GM18502 (cell line): Measurements from ENCODE around the gene ADGRG6.

Experiments used
- ATAC-seq: cut with Tn5 transposase; IDR thresholded peaks from one replicate; pipeline ENCODE4 v1.9.1; 2021; ENCODE audit warnings: mild to moderate bottlenecking; ENCODE audit not compliant: unreplicated experiment, poor library complexity

ADGRG6 gene

DNA sequence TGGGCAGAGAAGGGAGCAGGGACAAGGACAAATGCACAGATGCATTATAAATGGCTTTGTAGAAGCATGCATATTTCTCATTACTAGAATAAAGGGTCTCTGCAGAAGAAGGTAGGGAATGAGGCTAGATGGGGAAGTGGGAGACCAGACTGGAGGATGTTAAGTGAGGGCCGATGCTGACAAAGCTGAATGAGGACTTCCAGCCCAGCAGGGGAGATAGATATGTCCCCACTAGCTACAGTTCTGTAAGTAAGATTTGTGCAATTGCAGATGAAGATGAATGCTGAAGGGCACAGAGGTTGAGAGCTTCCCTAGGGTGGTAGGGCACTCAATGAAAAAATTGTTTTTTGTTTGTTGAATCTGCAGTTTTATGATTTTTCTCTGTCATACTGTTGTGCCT, 16.9 kb downstream of the ADGRG6 start:
- no peak for ATAC-seq

DNA sequence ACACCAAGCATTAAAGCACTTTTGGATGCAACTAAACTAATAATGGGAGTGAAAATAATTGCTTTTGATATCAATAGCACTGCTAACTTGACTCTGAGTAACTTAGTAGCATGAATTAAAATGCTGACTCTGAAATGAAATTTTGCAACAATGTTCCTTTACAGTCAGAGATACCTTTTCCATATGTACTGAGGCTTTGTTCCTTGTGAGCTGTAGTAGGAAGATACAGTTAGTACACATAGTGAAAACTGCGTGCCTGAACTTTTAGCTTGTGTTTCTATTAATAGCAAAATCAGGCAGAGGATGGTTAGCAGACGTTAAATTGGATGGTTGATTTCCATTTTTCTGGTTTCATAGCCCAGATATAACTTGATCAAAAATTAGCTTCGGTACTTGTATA, 18.6 kb downstream of the ADGRG6 start:
- ATAC-seq, result no peak

DNA sequence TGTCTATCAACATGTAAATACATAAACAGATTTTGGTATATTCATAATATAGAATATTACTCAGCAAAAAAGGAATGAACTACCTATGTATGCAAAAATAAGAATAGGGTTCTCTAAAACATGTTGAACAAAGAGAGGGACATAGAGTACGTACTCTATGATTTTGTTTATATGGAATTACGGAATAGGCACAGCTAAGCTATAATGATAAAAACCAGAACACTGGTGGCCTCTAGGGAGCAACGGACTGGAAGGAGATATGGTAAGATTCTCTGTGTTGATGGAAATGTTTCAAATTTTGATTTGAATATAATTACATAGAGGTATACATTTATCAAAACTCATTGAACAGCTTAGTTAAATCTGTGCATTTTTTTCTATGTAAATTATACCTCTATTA, 19.6 kb downstream of the ADGRG6 start:
- no peak for ATAC-seq

DNA sequence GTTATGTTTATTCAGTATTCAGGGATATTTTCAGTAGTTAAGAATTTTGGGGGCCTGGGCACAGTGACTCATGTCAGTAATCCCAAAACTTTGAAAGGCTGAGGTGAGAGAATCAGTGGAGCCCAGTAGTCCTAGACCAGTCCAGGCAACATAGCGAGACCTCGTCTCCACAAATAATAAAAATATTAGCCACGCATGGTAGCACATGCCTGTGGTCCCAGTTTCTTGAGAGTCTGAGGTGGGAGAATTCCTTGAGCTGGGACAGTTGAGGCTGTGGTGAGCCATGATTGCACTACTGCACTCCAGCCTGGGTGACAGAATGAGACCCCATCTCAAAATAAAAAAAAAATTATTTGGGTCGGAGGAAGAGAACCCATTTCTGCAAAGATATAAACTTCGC, 20.3 kb downstream of the ADGRG6 start:
- no peak for ATAC-seq

DNA sequence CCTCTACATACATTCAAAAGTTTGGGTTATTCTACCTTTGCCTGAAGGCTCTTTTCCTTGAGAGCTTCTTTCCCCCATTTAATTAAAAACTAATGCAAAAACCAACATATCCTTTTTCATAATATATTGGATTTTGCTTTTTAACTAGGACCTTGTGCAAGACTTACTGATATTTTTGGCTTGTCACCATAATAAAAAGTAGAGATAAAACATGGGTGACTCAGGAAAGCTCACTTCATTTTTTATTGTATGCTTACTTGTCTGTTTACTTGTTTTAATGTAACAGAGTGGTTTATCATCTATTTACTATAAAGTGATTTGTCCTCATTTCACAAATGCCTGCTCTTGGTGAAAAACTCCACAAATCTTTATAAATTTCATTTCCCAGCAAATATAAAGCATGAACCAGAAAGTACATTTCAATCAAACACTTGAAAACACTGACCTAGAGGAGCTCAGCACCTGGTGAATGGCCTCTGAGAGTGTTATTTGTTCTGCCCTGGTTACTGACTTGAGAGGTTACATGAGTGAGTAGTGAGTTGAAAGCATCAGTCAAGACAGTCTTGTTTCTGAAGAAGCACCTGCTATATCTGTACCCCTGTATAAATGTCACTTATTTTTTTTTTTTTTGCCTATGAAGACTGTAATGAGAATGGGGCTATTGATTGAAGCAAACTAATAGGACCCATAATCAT, 20.8 kb downstream of the ADGRG6 start:
- no peak for ATAC-seq

DNA sequence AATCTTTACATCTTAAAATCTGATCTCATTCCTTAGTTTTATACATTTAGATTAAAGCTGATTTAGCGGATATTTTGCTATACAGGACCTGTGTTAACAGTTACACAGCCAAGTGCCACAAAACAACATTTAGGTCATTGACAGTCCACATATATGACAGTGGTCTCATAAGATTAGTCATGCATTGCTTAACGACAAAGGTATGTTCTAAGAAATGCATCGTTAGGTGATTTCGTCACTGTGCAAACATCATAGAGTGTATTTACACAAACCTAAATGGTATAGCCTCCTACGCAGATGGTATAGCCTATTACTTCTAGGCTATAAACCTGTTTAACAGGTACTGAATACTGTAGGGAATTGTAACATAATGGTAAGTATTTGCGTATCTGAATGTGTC, 21.6 kb downstream of the ADGRG6 start:
- no peak for ATAC-seq

DNA sequence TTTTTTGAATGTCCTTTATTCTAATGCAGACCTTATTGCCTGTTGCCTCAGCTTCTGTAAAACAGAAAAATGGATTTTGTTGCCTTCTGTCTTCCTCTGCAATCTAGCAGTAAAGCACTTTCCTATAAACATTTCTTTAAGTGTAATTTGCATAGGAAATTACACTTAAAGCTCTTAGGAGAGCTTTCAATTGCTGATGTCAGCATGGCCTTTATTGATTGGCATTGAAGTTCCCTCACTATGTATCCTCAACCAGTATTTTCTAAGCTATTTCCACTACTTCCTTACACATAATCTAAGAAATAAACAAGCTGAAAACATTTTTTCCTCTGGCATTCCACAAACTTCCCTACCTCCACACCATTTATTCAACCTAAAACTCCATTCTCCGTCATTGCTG, 22.3 kb downstream of the ADGRG6 start:
- no peak for ATAC-seq

DNA sequence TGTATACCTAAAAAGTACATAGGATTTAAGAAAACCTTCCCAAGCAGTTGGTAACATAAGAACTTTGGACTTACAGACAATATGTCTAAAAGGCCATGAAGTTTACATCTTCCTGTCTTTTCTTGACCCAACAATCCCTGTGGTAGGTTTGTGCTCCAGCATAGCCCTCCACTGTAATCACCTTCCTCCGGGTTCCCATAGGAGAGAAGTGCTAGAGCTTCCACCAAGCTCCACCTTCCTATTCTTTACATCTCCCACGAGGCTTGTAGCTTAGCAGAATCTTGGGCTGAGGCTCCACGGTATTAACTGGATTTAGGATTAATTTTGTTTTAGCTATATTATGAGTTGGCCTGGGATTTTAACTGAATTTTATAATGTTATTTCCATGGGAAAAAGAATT, 23.3 kb downstream of the ADGRG6 start:
- ATAC-seq, result no peak

DNA sequence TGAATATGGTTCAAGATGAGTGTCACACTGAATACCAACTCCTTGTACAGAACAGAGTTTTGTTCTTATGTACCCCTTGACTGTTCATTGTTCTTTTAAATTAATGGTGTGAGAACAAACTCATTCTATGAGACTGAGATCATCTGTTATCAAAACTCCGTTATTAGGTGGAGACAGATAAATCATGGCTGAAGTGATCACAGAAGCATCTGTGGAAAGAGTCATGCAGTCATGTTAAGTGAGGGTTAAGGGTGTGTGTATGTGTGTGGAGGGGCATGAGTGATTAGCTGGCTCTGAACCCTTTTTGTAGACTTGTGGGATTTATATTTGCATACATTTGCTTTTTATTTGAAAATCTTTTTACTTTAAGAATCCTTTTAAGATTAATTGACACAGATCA, 24.7 kb downstream of the ADGRG6 start:
- no peak for ATAC-seq

DNA sequence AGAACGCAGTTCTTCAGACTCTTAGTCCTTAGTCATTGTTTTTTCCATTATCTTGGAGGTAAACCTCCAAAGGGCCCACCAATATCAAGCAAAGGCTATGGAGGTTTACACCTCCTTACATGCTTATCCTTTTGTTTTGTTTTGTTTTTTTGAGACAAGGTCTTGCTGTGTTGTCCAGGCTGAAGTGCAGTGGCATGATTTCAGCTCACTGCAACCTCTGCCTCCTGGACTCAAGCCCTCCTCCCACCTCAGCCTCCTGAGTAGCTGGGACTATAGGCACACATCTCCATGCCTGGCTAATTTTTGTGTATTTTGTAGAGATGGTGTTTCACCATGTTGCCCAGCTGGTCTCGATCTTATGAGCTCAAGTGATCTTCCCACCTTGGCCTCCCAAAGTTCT, 26.3 kb downstream of the ADGRG6 start:
- ATAC-seq, result no peak

DNA sequence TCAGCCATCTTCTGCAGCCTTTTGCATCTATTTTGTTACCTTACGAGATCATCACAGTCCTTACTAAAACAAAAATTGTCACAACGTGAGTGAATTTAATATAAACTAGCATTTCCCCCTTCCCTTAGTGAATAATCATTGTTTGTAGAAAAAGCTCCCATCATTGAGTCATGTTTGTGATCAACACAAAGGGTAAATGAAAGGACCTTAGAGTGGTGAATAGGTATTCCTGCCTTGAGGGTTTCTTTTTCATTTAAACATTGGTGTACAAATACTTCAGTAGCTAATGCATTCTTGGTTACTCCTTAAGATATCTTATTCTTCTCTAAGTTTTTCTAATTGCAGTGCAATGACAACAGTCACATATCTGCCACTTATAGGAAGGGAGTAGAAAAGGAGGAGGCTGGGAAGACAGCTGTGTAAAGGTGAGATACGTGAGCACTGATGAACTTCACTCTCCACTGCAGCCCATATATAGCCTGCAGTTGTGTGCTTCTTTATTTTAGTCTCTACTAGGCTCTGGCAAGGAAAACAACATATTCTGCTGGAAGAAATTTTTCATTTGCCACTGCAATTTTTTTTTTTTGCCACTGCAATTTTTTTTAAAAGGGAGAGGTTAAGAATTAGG, 27.8 kb downstream of the ADGRG6 start:
- ATAC-seq, result no peak

DNA sequence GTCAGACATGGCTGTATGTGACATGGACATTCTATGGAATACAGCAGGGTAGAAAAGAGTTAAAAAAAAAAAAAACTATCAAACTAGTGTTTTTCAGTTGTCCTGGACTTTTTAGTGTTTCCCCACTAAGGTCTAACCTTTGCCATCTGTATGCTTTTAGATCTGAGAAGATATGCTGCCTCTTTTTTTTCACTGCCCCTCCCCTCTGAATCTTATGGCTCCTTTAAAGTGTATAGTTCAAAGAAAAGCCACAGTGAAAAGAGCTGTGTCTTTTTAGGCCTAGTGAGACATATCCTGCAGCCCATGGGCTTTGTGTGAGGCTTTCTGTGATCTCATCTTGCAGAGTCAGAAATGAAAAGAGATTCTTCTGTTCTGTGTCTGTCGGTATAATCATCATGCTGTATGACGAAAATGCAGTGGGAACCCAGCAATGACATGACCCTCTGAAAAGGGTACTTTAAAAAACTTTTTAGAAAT, 29.3 kb downstream of the ADGRG6 start:
- no peak for ATAC-seq

DNA sequence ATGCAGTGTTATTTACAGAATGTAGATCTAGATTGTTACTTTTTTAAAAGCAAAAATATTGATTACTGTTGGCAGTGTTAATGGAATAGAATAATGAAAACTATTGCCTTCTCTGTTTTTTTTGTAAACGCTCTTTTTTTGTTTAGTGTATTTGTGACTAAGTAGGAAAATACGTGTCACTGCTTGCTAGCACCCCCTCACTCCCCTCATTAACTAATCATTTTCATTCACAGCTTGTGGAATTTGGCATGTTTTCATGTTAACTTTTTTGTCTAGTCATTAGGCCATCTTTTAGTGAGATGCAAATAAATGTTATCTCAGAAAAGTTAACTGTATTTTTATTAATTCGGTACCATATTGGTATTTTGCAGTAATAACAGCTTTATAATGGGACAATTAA, 29.8 kb downstream of the ADGRG6 start:
- ATAC-seq, result no peak

DNA sequence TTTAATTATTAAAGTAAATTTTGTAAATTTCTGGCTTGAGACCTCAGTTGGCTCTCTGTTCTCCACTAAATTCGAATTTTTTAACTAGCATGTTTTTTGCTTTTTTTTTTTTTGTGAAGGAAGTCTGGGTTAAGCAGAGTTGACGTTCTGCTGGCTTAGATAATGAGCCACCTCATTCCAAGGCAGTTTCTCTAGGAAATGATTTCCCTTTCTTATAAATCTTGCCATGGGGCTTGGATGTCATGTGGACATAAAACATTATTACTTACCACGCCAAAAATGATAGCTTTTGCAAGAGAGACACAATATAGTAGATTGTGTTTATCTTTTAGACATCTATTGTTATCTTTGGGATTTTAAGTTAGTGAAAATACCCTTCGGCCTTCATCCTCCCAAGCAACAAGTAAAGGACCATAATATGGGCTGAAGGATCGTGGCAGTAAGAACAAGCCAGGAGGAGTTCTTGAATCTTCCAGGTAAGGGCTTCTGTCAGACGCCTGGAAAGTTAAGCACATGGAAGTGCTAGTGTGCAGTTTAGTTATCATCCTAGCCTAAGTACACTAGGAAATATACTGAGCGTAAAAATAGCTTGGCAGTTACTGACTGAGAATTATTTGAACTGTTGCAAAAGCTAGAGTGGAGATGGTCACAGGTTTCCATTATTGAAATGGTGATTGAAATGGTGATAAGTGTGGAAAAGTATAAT, 30.7 kb downstream of the ADGRG6 start:
- no peak for ATAC-seq

DNA sequence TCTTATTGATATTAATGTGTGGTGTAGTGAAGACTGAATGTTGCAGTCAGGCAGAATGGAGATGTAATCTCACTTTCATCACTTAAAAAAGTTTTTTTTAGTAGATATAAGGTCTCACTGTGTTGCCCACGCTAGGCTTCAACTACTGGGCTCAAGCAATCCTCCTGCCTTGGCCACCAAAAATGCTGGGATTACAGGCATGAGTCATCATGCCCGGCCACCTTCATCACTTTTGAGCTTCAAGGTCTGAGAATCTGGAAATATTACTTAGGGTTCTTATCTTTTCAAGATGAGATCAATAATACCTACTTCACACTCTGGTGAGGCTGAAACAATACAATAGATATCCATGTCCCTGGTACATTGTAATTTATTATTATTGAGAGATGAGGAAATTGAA, 31.6 kb downstream of the ADGRG6 start:
- no peak for ATAC-seq

DNA sequence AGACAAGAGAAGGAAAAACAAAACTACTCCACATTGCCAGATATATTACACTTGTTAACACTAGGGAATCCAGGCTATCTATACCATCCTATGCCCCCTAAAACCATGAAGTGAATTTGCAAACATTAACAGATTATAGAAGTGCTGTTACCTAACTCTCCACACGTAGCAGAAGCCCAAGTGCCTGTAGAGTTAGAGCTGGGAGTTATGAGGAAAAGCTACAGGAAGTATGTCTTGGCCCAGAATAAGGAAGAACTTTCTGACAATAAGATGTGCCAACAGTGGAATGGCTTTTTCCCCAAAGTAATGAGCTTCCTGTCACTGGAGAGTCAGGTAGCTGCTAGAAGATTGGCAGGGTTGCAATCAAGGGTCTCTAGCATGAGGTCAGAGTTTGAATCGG, 32.5 kb downstream of the ADGRG6 start:
- no peak for ATAC-seq

DNA sequence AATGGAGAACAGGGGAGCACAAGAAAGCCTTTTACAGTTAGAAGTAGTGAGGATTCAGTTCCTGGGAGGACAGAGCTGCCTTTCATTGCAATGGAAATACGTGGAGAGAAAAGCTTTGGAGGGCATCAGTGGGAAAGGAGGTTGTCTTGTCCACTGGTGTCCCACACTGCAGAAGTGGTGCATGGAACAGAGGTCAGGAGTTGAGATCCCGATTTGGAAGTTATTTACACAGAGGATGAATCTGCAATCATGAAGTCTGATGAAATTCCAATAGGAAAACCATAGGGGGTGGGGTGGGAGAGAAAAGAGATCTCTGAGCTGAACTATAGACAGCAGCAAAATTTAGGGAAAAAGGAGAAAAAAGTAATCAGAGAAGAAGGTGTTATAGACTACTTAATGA, 33.6 kb downstream of the ADGRG6 start:
- ATAC-seq, result no peak

DNA sequence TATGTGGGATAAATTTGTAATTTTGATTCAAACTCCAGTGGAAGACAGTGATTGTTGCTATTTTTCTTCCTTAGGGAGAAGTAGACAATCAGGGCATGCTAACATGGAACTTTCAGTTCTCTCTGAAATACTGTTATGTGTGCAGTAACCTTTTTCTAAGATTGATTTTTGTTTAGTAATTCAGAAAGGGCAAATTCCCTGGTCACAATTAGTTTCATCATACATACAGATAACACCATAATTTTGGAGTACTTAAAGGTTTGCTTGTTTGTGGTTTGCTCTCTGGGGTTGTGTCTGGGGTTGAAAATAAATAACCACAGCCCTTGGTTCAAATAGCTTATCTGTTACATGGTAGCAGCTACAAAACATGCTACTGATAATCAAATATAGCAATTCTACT, 34.4 kb downstream of the ADGRG6 start:
- ATAC-seq, result no peak

DNA sequence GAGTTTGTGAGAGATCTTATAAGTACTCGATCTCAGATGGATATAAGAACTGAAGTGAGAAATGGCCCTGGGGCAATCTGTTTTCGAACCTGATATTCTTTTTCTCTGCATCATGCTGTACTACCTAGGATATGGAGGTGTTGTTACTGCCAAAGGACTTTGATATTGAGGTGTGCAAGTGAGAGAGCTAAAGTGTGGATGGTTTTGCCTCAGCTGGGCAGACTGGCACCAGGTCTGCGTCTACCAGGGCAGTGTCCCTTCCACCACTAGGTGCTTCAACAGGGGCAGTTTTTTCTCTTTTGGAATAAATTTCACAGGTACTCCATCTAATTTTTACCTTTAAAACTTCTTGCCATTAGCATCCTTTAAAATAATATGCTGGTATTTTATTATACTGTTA, 35.0 kb downstream of the ADGRG6 start:
- no peak for ATAC-seq

DNA sequence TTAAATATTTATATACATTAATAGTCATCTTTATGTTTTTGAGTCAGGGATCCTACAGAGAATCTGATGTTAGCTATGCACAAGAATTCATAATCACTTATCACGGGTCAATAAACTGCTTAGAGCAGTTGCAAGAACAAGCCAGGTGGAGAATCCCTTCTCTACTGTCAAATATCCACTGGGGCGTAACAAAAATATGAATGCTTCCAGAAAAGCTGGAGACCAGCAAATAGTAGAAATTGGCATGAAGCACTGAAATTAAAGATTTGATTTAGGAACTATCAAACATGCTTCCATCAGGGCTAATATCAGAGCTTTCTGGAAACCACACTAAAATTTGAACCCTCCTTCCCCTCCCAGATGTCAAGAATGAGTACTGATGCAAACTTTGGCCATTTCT, 37.3 kb downstream of the ADGRG6 start:
- ATAC-seq, result no peak

DNA sequence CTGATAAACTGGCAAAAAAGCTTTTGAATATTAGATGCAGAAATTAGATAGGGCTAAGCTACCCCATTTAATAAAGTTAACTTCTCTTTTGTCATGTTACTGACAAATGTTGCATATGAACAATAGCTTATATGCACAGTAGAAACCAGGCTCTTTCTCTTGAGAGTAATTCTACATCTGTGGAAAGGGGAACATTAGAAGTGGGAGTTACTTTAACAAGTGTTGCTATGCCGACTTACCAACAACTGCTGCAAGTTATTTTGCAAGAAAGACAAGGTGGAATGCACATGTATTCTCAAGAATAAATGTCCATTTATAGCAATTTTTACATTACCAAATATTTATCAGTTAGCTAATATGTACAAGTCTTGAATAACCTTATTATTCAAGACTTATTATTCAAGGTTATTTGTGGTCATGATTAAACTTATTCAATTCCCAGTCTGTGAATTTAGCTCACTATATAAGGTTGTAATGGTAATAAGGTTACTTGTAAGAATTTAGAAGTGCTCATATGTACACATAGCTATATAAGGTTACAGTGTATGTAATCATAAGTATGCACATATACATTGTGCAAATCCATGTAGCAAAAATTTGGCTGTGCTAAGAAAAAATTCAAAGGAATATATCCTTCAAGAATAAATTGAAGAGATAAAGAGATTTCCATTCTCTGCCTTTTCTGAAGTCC, 38.3 kb downstream of the ADGRG6 start:
- no peak for ATAC-seq
